DMS 273 treated with DMSO at 0.1 percent for 48 hours (cell line): ENCODE measurements around the gene CYTH3.
"Not testable (repeated sequence)": the region's sequence is repeated elsewhere in the genome, so short reads cannot be mapped to it uniquely, and the experiment has no call there.

Experiments used
- DNase-seq: peaks from one replicate; lab custom pipeline; 2025; lab: John Stamatoyannopoulos, UW

The CYTH3 gene, protein sequence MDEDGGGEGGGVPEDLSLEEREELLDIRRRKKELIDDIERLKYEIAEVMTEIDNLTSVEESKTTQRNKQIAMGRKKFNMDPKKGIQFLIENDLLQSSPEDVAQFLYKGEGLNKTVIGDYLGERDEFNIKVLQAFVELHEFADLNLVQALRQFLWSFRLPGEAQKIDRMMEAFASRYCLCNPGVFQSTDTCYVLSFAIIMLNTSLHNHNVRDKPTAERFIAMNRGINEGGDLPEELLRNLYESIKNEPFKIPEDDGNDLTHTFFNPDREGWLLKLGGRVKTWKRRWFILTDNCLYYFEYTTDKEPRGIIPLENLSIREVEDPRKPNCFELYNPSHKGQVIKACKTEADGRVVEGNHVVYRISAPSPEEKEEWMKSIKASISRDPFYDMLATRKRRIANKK

DNA sequence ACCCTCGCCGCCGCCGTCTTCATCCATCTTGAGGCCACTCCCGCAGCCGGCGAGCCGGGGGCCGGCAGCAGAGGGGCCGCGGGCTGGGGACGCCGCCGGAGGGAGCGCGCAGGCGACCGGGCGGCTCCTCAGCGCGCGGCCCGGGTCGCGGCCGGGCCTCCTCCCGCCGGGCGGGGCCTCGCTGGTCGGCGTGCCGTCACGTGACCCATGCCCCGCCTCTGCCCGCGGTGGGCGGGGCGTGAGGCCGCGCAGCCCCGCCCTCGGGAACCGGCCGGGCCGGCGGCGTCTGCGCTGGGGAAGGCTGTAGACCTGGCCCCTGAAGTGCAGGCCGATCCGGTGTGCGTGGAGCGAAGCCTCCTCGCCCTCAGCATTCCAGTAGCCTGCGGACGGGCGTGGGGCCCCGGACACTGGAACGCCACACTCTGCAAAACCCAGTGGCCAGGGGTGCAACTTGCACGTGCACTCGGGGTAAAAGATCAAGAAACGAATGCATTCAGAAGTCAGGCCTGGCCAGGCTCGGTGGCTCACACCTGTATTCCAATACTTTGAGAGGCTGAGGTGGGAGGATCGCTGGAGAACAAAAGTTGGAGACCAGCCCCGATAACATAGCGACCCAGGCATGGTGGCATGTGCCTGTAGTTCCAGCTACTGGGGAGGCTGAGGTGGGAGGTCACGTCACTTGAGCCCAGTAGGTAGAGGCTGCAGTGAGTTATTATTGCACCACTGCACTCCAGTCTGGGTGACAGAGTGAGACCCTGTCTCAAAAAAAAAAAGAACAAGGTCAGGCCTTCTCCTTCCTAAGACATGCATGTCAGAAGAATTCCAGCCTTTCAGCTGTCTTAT is at the start of gene CYTH3:
Gene CYTH3 (minus strand): TSS at position 144 of the 843 bp plus-strand sequence. CDS start 117 bp downstream, at position 27.
- peak; percentile 24 for DNase-seq

DNA sequence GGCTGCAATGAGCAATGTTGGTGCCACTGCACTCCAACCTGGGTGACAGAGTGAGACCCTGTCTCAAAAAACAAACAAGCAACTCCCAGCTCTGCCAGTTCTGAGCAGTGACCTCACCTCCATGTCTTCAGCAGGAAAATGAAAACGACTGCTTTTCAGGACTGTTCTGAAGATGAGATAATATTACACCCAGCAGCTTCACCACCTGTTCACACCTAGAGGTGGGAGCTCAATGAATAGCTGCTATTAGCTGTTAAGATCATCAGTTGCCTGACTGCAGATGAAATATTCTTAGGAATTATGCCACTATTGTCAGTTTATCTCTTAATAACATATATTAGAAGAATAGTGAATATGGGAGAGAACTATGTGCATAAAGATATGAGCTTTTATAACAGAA is 48.4 kb upstream of the CYTH3 start:
- no peak for DNase-seq

DNA sequence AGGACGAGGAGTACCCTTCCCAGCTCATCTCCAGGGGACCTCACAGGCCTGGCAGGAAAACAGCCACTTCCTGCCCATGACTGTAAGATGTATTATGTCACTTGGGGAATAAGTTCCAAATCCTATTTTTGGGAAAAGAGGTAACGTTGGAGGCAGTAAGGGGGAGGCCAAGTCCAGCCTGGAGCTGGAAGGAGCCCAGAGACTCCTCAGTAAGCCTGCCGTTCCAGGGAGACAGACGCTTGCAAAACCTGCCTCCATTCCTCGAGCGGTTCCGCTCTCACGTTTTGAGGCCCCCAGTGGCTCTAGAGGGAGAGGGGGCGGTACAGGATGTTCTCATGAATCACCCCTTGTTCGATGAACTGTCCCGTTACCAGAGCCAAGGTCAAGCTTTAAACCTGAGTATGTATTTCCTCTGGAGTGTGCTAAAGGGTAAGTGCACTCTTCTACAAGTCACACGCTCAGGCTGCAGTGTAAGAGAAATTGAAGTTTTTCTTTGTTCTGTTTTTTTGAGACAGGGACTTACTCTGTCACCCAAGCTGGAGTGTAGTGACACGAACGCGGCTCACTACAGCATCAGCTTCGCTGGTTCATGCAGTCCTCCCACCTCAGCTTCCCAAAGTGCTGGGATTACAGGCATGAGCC is 45.5 kb upstream of the CYTH3 start:
- no peak for DNase-seq

DNA sequence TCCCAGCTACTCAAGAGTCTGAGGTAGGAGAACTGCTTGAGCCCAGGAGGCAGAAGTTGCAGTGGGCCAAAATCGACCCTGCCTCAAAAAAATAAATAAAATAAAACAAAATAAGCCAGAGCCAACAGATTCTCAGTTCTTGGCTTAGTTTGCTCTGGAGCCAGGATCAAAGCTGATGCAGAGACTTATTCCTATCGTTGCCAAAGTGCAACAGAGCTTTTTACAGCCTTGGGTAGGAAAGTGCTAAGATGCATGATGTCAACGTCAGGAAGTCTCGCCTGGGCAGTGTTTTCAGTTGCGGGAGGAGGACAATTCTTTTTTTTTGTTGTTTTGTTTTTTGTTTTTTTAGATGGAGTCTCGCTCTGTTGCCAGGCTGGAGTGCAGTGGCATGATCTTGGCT is 43.8 kb upstream of the CYTH3 start:
- DNase-seq, result no peak

DNA sequence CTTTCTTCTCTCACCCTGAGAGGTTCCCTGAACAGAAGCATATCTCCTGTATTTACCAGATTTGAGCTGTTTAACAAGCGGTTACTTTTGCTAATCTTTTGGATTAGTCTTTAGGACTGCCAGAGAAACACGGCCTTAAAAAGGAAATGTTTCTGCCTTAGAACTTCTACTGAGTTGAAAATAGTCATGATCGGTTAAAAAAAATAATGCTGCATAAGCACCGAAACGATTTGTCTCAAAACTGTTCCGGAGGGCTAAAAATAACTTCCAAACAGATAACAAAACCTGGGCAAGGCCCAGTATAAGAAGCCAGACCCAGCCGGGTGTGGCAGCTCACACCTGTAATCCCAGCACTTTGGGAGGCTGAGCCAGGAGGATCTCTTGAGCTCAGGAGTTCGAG is 43.3 kb upstream of the CYTH3 start:
- DNase-seq, result no peak

DNA sequence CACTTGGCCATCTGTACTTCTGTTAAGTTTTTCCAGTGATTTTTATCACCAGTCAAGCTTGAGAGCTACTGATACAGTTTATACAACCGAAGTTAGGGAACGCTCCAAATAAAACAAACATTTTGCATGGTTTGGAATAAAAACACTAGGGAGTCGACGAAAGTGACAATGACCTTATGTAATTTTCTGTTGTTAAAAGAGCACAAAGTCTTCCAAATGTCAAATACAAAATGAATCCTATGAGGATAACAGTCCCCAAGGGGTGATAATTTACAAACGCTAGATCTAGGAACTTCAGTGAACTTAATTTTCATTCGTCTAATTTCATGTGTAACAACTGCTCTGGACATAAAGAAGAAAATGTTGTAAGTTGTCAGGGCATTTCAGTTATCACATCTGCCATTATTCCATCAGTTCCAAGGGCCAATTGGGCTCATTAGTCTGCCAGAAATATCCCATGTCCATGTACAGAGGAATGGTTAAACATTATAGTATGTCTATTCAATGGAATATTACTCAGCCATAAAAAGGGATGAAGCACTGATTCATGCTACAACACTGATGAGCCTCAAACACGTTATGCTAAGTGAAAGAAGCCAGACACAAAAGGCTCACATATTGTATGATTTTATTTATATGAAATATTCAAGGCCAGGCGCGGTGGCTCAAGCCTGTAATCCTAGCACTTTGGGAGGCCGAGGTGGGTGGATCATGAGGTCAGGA is 38.0 kb upstream of the CYTH3 start:
- DNase-seq, result no peak

DNA sequence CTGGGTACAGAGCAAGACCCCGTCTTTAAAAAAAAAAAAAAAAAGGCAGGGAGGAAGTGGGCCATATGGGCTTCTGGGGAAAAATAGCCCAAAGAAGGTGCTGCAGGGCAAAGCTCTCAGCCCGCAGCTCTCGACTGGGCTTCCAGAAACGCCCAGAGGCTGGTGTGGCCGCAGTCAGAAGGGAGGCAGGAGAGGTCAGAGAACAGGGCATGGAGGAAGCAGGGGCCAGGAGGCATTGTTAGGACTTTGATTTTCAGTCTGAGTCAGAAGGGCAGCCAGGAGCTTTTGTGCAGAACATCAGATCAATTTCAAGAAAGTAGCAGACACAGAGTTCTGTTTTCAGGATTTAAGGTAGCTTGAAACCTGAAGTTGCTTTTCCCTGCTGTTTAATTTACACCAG is 35.3 kb upstream of the CYTH3 start:
- no peak for DNase-seq

DNA sequence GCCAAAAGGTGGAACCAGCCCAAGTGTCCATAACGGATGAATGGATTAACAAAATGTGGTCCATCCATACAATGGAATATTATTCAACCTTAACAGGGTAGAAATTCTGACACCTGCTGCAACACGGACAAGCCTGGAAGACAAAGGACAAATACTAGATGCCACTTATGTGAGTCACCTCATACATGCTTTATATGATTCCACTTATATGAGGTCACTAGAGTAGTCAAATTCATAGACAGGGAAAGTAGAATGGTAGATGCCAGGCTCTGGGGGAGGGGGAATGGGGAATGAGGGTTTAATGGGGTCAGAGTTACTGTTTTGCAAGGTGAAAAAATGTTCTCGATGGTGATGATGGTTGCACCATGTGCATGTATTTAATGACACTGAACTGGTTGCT is 34.0 kb upstream of the CYTH3 start:
- no peak for DNase-seq

DNA sequence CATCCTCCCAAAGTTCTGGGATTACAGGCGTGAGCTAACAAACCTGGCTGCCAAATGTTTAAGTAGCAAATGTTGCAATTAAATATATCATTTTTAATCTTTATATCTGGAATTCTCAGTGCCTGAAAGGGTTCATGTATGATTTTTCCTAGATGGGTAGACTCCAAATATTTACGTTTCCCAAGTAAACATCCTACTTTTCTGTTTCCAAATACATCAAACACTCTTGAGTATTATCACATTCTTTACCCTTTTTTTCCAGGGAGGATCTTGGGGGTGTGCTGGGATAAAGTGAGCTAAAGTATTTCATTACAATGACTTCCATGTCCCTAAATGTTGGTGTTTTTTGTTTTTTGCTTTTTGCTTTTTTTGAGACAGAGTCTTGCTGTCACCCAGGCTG is 32.9 kb upstream of the CYTH3 start:
- DNase-seq, result no peak

DNA sequence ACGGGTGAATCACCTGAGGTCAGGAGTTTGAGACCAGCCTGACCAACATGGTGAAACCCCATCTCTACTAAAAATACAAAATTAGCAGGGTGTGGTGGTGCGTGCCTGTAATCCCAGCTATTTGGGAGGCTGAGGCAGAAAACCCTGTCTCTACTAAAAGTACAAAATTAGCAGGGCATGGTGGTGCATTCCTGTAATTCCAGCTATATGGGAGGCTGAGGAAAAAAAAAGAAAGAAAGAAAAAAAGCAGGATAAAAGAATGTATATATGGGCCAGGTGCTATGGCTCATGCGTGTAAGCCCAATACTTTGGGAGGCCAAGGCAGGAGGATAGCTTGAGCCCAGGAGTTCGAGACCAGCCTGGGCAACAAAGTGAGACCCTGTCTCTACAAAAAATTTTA is 29.0 kb upstream of the CYTH3 start:
- not testable (repeated sequence) for DNase-seq

DNA sequence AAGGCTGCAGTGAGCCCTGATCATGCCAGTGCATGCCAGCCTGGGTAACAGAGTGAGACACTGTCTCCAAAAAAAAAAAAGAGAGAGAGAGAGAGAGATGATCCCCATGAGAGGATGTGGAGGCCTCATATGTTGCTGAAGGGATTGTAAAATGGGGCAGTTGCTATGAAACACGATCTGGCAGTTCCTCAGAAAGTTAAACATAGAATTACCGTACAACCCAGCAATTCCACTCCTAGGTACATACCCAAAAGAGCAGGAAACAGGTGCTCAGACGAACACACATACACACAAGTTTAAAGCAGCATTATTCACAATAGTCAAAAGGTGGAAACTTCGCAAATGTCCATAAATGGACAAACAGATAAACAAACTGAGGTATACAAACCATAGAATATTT is 27.4 kb upstream of the CYTH3 start:
- no peak for DNase-seq

DNA sequence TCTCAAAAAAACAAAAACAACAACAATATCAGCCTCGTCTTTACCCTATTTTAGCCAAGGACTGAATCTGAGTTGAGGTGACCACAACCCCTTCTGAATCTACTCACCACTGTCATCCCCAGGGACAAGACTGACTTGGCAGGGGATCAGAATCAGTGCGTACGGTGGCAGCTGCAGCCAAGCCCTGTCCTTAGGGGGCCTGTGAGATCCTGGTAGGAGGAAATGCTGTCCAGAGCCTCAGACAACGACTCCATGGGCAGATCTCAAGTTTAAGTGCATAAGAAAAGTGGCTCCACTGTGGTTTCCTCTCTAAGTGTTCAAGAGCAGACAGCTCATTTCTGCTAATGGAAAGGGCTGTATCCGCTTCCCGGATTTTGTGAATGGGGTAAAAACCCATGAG is 22.4 kb upstream of the CYTH3 start:
- no peak for DNase-seq

DNA sequence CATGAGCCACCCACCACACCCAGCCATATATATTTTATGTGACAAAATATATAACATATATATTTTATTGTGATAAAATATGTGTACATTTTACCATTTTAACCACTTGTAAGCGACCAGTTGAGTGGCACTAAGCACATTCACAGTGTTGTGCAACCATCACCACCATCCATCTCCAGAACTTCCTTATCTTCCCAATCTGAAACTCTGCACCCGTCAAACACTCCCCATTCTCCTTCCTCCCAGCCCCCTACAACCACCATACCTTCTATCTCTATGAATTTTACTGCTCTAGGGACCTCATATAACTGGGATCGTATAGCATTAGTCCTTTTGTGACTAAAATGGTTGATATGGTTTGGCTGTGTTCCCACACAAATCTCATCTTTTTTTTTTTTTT is 20.8 kb upstream of the CYTH3 start:
- no peak for DNase-seq

DNA sequence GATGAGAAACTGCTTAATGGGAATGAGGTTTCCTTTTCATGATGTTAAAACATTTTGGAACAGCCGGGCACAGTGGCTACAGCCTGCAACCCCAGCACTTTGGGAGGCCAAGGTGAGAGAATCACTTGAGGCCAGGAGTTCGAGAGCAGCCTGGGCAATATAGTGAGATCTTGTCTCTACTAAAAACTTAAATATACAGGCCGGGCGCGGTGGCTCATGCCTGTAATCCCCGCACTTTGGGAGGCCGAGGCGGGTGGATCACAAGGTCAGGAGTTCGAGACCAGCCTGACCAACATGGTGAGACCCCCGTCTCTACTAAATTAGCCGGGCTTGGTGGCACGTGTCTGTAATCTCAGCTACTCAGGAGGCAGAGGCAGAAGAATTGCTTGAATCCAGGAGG is 19.5 kb upstream of the CYTH3 start:
- DNase-seq, result not testable (repeated sequence)

DNA sequence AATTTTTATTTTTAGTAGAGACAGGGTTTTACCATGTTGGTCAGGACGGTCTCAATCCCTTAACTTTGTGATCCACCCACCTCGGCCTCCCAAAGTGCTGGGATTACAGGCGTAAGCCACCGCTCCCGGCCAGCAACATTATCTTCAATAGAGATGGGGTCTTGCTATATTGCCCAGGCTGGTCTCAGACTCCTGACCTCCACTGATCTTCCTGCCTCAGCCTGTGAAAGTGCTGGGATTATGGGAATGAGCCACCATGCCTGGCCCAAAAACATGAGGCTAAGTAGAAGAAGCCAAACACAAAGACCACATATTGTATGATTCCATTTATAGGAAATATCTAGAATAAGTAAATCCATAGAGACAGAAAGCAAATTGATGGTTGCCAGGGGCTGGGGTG is 19.1 kb upstream of the CYTH3 start:
- DNase-seq, result no peak

DNA sequence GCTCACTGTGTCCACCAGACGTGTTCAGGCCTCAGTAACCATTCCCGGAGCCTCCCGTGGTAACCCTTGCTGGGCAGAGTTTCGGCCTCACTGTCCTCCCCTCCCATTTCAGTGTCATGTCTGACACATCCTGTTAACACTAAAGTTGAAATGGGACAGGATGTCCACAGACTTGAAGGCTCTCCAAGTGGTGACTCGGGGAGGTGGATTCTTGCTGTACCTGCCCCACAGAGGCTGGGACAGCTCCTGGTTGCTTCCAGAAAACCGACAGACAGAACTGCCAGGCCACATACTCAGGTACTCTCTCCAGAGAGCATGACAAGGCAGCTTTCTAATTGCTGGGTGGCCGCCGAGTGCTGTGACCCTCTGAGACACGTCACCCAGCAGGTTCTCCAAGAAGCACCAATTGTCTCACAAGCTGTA is 17.9 kb upstream of the CYTH3 start:
- DNase-seq, result no peak

DNA sequence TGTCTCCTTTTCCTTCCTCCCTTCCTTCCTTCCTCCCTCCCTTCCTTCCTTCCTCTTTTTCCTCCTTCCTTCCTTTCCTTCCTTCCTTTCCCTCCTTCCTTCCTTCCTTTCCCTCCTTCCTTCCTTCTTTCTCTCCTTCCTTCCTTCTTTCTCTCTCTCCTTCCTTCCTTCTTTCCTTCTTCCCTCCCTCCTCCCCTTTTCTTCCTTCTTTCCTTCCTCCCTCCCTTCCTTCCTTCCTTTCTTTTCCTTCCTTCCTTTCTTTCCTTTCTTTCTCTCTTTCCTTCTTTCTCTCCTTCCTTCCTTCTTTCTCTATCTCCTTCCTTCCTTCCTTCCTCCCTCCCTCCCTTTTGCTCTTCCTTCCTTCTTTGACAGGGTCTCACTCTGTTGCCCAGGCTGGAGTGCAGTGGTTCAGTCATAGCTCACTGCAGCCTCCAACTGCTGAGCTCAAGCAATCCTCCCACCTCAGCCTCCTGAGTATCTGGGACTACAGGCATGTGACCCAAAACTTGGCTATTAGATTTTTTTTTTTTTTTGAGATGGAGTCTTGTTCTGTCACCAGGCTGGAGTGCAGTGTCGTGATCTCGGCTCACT is 15.9 kb upstream of the CYTH3 start:
- DNase-seq, result no peak

DNA sequence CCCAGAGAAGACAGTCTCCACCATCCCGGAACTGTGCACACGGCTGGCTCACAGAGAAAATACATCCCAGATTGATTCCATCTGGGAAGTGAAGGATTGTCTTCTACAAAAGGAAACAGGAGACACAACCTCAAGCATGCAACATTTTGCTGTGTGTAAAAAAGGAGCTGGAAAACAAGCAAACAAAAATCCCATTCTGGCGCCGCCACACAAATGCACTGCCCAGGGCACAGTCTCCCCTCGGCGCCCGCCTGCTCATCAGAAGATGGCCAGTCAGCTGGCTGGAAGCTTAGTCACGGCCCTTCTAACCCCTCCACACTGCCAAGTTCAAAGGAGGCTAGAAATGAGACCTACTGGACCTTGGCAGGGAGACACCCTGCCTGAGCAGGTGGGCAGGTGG is 14.1 kb upstream of the CYTH3 start:
- no peak for DNase-seq

DNA sequence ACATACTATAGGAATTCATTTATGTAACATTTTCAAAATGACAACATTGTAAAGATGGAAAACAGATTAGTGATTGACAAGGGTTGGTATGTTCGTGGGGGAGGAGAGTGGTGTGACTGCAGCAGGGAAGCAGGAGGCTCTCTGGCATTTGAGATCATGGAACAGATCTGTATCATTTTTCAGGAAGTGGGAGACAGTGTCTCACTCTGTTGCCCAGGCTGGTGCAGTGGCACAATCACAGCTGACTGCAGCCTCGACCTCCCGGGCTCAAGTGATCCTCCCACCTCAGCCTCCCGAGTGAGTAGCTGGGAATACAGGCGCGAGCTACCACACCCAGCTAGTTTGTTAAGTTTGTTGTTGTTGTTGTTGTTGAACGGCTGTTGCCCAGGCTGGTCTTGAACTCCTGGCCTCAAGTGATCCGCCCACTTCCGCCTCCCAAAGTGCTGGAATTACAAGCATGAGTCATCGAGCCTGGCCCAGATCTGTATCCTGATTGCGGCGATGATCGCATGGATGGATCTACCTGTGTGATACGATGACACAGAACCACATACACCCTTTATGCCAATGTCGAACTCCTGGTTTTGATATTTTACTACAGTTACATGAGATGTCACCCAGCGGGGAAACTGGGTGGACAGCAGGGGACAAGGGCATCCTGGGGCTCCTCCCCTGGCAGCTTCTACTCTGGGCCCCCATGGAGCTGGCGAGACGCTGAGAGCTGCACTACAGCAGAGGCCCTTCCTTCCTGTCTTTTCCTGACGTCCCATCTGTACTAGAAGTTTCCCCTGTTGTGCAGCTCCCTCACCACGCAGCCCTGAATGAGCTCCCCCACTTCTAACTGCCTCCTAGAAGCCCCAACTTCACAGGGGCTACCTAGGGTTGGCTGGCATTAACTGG is 12.3 kb upstream of the CYTH3 start:
- no peak for DNase-seq

DNA sequence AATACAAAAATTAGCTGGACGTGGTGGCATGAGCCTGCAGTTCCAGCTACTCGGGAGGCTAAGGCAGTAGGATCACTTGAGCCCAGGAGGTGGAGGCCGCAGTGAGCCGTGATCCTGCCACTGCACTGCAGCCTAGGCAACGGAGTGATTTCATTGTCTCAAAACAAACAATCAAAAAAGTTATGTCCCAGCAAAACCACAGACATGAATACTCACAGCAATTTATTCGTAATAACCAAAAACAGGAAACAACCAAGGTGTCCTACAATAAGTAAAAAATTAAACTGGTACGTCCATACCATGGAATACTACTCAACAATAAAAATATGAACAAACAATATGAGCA is 11.6 kb upstream of the CYTH3 start:
- no peak for DNase-seq
